Tibial nerve (tissue), 4 donors: ENCODE data around the gene ADGRD1.

Source experiments
- CTCF ChIP-seq, 5 experiments: fragments of 200-600 bp in 3 of 5; fragments of 450-650 bp in 2 of 5; sonication (generic) in 3 of 5; IDR thresholded peaks; one replicate each; pipeline ENCODE4 v1.5.1; 2016 to 2019; ENCODE audit warnings: antibody characterized with exemption in 5 of 5, mild to moderate bottlenecking in 3 of 5, moderate library complexity in 2 of 5
- EP300 ChIP-seq, 2 donors: sonication (generic); formaldehyde crosslinking; IDR thresholded peaks; one replicate each; pipeline ENCODE4 v1.6.1; 2017; ENCODE audit warnings: antibody characterized with exemption in 2 of 2, mild to moderate bottlenecking in 1 of 2
- POLR2A ChIP-seq, 2 donors: fragments of 450-650 bp; IDR thresholded peaks; one replicate each; pipeline ENCODE4 v1.6.1; 2017; ENCODE audit warnings: antibody characterized with exemption in 2 of 2, mild to moderate bottlenecking in 2 of 2, moderate library complexity in 2 of 2

DNA sequence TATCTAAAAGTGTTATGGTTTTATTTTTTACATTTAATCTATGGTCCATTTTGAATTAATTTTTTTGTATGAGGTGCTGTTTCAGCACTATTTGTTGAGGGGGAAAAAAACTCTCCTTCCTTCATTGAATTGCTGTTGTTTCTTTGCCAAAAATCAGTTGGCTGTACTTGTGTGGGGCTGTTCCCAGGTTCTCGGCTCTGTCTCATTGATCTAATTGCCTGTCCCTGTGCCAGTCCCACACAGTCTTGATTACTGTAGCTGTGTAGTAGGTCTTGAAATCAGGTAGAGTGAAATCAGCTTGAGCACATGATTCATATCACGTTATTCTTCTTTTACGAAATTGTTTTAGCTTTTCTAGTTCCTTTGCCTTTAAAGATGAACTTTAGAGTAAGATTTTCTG is 109.7 kb downstream of the ADGRD1 start:
- TF ChIP-seq CTCF (IDR thresholded peaks at IDR 0.05), result no peak
- TF ChIP-seq POLR2A (IDR thresholded peaks at IDR 0.05), result no peak
- no peak for TF ChIP-seq EP300 (IDR thresholded peaks at IDR 0.05)
